ENCODE results near the gene TTC33.

Gene TTC33

GRCh38 chr5:40557501-40557900 is 198.3 kb downstream of the TTC33 start:
- no peak for DNase-seq

DNA sequence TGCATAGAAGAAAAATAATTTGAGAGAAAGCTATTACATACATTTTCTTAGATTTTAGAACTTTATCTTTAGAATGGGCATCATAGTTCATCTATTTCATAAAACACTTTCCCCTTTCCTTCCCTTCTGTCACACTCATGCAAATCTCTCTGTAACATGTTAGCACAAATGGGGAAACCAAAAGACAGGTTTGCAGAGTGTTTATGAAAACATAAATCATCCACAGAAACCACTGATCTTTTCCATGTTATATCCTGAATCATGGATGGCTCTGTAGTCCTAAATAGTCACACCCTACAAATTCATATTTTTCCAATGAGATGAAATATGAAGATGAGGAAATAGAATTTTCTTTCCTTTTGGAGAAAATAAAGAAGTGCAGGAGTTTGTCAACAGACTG is 198.9 kb downstream of the TTC33 start:
- no peak for DNase-seq

DNA sequence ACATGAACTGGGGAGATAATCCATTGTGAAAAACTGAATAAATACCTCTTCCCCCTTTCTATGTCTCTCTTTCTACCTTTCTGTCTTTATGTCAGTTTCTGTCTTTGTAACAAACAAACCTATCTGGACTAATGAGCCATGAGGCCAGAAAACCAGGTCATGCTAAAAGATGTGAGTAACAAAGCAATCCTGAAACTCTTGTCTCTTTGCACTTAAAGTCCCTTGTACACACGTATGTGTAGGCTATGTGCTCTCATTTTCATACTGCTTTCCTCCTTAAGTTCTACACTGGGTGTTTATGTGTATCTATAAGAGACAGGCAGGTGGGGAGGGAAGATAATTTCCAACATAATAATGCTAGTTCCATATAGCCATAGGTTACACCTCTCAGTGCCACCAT is 199.9 kb downstream of the TTC33 start:
- DNase-seq, result no peak

- no peak for DNase-seq
Observed at GRCh38 chr5:40554813-40555212, 200.9 kb downstream of the TTC33 start.

GRCh38 chr5:40554054-40554453 is 201.7 kb downstream of the TTC33 start:
- DNase-seq, result no peak

- no peak for DNase-seq
Observed at GRCh38 chr5:40552981-40553380, 202.8 kb downstream of the TTC33 start.

- no peak for DNase-seq
Observed at GRCh38 chr5:40551496-40552491, 204.0 kb downstream of the TTC33 start.

GRCh38 chr5:40550481-40550880 is 205.3 kb downstream of the TTC33 start:
- DNase-seq, result no peak

DNA sequence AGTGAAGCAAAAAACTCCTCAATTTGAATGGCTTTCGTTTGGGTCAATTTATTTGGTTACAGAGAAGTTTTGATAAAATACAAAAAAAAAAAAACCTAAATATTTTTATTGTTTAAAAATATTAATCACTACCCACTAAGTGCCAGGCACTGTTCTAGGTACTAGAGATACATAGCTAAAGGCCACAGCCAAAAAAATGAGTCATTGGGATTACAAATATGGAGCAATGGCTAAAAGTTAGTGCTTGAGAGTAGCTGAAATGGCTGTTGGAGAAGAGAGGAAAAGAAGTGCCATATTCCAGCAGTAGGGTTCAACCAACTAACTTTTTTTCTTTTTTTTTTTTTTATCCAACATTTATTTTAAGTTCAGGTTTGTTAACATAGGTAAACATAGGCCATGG is 206.1 kb downstream of the TTC33 start:
- DNase-seq, result no peak

- no peak for DNase-seq
Observed at GRCh38 chr5:40547994-40548575, 207.7 kb downstream of the TTC33 start.

- DNase-seq, result no peak
Observed at GRCh38 chr5:40547557-40547956, 208.2 kb downstream of the TTC33 start.

- DNase-seq, result no peak
Observed at GRCh38 chr5:40540301-40540700, 215.5 kb downstream of the TTC33 start.

DNA sequence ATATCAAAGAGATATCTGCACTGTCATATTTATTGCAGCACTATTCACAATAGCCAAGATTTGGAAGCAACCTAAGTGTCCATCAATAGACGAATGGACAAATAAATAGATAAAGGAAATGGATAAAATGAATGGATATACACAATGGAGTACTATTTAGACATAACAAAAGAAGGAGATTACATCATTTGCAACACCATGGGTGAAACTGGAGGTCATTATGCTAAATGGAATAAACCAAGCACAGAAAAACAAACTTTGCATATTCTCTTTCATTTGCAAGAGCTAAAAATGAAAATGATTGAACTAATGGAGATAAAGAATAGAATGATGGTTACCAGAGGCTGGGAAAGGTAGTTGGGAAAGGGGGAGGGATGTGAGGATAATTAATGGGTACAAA is 231.1 kb downstream of the TTC33 start:
- DNase-seq, result no peak

GRCh38 chr5:40521925-40522324 is 233.8 kb downstream of the TTC33 start:
- no peak for DNase-seq

DNA sequence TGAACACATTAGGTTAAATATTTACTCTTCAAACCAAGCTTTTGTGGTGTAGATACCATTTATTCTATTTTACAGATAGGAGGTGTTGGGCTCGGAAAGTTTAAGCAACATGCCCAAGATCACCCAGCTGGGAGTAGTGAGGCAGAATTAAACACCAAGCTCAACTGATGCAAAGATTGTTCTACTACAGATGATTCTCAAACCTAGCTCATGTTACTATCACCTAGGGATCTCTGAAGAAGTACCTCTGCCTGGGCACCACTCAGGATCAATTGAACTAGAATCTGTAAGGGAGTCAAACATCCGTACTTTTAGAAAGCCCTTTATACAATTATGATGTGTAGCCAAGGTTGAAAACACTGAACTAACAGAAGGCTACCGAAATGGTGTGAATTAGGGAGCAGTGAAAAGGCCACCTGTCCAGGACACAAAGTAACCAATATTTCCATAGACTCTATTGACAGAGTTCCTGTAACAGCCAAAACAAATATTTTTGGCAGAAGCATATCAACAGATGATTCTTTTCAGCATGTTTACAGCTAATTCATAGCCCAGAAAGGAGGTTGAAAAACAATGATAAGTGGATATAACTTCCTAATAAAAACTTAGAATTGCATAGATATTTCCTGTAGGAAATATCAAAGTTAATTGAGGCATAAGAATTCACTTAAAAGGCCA is 234.5 kb downstream of the TTC33 start:
- no peak for DNase-seq

GRCh38 chr5:40518485-40518917 is 237.3 kb downstream of the TTC33 start:
- no peak for DNase-seq

DNA sequence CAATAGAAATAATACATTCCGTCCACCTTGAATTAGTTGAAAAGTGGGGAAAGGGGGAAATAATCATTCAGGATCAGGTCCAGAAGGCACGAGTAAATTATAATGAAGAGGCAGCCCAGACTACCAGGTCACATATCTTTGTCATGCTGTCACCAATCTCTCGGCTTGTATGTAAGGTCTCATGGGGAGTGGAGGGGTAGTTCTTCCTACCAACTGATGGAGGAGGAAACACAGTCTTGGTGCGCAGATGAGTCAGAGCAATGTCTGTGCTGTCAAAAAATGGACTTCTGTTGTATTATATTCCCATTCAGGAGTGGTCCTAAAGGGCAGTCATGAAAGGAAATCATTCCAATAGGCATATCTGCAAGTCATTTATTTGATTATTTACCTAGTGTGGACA is 240.3 kb downstream of the TTC33 start:
- no peak for DNase-seq

GRCh38 chr5:40514976-40515375 is 240.8 kb downstream of the TTC33 start:
- no peak for DNase-seq

- DNase-seq, result no peak
Observed at GRCh38 chr5:40511801-40512200, 244.0 kb downstream of the TTC33 start.

DNA sequence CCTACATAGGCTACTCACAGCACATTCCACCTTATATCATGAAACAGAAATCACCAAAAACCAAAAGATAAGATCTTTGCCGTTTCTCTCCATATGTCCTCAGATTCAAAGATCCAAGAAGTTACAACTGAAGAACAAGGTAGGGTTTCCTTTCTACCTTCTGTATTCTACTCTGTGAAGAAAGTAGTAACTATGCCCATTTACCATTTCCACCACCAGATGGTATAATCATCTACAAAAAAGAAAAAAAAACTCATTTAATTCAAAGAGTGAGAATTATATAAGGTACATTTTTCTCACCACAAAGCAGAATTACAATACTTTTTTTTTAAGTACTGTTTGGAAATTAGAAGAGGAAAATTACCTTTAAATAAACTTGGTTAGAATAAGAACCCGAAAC is 248.7 kb downstream of the TTC33 start:
- DNase-seq, result no peak

DNA sequence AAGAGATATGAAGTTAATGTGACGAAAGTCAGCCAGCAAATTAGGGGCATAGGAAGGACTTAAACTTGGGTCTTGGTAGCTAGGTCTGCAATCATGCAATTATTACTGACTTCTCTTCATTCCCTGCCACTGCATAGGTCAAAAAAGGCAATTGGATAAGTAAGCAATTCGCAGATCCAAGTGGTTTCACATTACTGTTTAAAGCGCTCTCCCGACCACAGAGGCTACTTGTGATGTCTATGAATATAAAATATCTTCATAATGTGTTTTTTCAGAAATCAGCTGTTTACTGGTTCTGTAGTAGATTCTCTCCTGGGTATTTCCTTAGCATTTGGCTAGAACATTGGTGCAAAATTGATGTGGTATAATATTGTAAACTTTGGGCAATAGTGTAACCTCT is 250.7 kb downstream of the TTC33 start:
- DNase-seq, result no peak

DNA sequence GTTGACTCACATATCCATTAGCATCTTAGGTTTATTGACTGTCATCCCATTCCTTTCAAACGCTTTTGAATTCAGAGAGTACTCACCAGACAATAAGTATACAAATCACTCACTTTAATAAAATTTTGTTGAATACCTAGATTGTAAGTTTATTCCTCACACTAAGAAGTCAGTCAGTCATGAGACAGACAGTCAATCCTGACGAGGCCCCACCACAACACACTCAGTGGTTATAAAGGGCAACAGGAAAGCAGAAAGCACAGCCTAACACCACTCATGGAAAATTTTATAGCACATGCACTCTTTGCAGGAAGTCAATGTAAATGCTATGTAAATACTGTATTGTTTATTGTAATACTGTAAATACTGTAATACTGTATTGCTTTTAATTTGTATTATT is 252.3 kb downstream of the TTC33 start:
- no peak for DNase-seq

DNA sequence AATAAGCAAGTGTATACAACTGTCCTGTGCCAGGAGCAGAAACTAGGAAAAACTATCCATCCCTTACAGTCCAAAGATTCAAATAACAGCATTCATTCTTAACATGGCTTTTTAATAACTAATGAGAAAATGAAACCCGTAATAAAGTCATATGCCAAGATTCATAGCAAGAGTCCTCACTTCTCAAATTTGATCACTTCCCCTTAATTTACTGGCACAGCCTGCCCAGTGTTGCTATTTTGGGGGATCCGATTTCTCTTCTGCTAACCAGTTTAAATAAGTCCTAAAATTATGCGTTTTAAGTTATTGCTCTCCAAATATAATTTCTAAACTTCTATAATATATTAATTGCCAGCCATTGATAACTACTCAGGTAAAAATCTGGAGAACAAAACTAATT is 253.0 kb downstream of the TTC33 start:
- DNase-seq, result no peak

Data from right forelimb (tissue), 1 donor.